Suprapubic skin (tissue), 3 donors: Measurements from ENCODE around the gene TPI1.

Experiments used
- CTCF ChIP-seq, 2 donors: fragments of 200-600 bp in 1 of 2; fragments of 450-650 bp in 1 of 2; sonication (generic) in 1 of 2; IDR thresholded peaks; one replicate each; pipeline ENCODE4 v1.5.1; 2016 to 2019; ENCODE audit warnings: antibody characterized with exemption in 2 of 2, mild to moderate bottlenecking in 1 of 2, moderate library complexity in 1 of 2
- POLR2AphosphoS5 ChIP-seq, 3 donors: sonication (generic); formaldehyde crosslinking; IDR thresholded peaks; one replicate each; pipeline ENCODE4 v1.6.1; 2017; ENCODE audit warnings: antibody characterized with exemption in 3 of 3

GRCh38 chr12:6894321-6894720 lies 27.0 kb downstream of the TPI1 start:
- TF ChIP-seq POLR2AphosphoS5 (IDR thresholded peaks at IDR 0.05): no peak
- TF ChIP-seq CTCF (IDR thresholded peaks at IDR 0.05): no peak
